GM15510 (cell line): Measurements from ENCODE around the gene DDX10.

Source experiments
- POLR2A ChIP-seq: IDR thresholded peaks from 3 replicates; pipeline ENCODE4 v1.6.1; 2011; ENCODE audit warnings: borderline replicate concordance; ENCODE audit not compliant: insufficient read length; ENCODE audit errors: extremely low read depth

The DDX10 gene

DNA sequence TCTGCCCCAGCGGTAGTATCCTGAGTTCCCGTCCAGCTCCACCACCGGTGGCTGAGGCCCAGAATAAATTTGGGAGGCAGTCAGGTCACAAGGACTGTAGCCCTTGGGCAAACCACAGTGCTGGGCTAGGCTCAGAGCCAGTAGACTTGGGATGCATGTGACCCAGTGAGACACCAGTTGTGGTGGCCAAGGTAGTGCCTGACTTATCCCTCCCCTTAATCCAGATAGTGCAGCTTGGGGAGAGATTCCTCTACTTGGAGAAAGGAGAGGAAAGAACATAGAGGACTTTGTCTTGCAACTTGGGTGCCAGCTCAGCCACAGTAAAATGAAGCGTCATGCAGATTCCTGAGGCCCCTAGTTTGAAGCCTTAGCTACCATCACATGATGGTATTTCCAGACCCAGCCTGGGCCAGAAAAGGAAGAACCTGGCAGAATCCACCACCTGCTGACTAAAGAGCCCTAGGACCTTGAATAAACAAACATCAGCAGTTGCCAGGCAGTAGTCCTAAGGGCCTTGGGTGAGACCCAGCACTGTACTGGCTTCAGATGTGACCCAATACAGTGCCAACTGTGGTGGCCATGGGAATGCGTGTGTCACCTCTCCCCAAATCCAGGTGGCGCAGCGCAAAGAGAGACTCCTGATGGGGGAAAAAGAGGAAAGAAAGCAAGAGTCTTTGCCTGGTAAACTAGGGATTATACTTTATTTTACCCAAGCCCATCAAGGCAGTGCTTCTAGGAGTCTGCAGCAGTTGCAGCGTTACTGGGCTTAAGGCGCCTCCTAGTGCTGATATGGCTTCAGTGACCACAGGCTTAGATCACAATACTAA lies 17.0 kb upstream of the DDX10 start:
- TF ChIP-seq POLR2A = no peak

DNA sequence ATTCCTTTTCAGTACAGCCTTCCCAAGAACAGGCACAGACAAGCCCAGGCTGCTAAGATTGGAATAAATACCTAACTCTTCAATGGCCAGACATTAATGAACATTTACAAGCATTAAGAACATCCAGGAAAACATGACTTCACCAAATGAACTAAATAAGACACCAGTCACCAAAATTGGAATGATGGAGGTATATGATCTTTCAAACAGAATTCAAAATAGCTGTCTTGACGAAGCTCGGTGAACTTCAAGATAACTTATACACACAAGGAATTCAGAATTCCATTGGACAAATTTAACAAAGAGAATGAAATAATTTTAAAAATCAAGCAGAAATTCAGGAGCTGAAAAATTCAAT lies 16.4 kb upstream of the DDX10 start:
- TF ChIP-seq POLR2A = no peak

DNA sequence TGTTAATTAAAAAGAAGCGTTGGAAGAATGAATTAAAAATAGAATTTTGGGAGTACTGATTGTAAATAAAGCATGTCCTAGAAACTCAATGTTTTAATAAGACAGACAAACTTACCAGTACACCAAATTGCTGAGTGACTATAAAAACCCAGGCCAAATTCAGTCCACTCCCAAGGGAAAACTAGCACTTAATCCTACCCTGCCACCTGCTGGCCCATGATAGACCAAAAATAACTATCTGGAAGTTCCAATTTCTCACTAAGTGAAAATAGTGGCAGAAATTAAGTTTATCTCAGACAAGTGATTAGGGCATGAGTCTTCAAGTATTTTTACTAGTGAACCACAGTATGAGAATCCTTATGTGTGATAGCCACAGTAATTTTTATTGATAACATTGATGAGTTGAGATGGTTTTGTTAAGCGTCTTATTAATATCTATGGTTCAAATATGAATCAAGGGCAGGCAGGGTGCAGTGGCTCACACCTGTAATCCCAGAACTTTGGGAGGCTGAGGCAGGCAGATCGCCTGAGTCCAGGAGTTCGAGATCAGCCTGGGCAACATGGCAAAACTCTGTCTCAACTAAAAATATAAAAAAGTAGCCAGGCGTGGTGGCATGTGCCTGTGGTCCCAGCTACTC lies 9.8 kb upstream of the DDX10 start:
- no peak for TF ChIP-seq POLR2A

- no peak for TF ChIP-seq POLR2A
Observed at GRCh38 chr11:108662700-108663099, 2.2 kb upstream of the DDX10 start.

DNA sequence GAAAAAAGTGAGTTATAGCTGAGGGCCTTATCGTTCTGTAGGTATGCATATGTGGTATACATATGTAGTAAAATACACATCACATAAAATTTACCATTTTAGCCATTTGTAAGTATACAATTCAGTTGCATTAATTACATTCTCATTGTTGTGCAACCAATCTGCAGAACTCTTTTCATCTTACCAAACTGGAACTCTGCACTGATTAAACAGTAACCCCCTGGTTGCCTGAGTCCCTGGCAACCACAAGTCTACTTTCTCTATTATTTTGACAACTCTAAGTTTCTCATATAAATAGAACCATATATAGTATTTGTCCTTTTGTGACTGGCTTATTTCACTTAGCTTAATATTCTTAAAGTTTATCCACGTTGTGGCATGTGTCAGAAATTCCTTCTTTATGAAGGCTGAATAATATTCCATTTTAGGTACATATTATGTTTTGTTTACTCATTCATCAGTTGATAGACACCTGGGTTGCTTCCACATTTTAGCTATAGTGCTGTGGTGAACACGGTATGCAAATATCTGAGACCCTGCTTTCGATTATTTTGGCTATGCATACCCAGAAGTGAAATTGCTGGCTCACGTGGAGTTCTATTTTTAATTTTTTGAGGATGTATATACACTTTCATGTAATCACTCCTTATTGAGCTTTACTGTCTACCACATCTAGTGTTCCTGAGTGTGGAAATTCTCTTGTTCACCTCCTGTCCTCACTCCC lies 1.6 kb upstream of the DDX10 start:
- no peak for TF ChIP-seq POLR2A

DNA sequence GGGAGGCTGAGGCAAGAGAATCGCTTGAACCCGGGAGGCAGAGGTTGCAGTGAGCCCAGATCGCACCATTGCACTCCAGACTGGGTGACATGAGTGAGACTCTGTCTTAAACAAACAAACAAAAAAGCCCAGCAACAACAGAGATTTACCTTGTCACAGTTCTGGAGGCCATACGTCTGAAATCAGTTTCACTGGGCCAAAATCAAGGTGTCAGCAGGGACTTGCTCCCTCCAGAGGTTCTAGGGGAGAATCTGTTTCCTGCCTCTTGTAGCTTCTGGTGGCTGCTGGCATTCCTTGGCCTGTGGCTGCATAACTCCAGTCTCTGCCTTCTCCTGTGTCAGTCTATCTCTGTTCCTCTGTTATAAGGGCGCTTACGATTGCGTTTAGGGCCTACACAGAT lies 1.5 kb downstream of the DDX10 start:
- TF ChIP-seq POLR2A = no peak

DNA sequence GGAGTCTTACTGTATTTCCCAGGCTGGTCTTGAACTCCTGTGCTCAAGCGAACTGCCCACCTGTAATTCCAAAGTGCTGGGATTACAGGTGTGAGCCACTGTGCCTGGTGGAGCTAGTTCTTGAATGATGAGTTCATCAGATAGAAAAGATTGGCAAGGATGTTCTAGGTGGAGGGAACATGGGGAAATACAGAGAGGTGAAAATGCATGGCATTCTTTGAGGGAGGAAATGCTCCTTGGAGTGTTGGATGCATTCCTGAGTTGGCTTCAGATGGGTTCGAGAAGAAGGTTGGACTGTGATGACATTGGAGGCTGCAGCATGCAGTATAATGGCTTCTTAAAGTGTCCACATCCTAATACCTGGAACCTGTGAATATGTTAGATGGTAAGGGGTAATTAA lies 4.4 kb downstream of the DDX10 start:
- TF ChIP-seq POLR2A = no peak

DNA sequence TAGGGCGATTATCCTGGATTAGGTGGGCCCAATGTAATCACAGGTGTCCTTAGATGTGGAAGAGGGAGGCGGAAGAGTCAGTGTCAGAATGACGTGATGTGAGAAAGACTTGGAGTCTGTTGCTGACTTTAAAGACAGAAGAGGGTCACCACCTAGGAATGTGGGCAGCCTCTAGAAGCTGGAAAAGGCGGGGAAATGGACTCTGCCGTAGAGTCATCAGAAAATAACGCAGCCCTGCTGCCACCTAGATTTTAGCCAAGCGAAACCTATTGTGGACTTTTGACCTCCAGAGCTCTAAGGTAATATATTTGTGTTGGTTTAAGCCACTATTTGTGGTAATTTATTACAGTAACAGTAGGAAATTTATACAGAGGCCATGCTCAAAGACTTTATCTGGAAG lies 4.8 kb downstream of the DDX10 start:
- no peak for TF ChIP-seq POLR2A

GRCh38 chr11:108670451-108670850 lies 5.6 kb downstream of the DDX10 start:
- TF ChIP-seq POLR2A = no peak

DNA sequence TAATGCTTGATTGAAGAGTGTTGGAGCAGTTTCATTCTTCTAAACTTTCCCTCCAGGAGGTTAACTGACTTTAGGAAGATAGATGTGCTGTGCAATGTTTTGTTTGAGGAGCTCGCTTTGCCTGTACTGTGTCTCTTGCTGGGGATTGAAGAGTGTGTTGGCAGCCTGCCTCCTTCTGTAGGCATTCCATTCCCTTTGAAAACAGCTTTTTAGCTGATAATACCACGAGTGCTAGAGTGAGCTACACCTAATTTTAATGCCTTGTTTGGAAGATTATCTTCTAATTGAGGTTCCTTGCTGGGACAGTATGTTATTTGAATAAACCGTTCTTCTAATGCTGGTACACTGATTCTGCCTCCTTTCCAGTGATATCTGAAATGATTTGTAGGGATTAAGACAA lies 7.2 kb downstream of the DDX10 start:
- TF ChIP-seq POLR2A = no peak

DNA sequence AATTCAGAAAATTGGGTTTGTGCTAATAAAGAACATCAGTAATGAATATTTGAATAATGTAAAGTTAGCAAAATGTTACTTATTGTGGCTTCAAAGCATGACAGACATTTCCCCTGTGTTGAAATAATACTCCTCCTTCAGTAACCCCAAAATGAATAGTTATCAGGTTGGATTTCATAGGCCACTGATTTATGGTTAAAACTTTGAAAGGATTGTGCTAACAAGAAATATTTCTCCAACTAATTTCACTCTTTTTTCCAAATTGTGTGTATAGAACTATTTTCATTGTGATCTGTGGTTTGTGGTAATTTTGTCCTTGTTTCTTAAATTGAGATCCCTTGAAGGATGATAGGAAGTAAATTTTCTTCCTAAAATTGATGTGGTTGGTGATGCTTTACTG lies 7.9 kb downstream of the DDX10 start:
- no peak for TF ChIP-seq POLR2A

- TF ChIP-seq POLR2A = no peak
Observed at GRCh38 chr11:108679045-108679444, 14.2 kb downstream of the DDX10 start.

- TF ChIP-seq POLR2A = no peak
Observed at GRCh38 chr11:108680271-108680670, 15.4 kb downstream of the DDX10 start.

DNA sequence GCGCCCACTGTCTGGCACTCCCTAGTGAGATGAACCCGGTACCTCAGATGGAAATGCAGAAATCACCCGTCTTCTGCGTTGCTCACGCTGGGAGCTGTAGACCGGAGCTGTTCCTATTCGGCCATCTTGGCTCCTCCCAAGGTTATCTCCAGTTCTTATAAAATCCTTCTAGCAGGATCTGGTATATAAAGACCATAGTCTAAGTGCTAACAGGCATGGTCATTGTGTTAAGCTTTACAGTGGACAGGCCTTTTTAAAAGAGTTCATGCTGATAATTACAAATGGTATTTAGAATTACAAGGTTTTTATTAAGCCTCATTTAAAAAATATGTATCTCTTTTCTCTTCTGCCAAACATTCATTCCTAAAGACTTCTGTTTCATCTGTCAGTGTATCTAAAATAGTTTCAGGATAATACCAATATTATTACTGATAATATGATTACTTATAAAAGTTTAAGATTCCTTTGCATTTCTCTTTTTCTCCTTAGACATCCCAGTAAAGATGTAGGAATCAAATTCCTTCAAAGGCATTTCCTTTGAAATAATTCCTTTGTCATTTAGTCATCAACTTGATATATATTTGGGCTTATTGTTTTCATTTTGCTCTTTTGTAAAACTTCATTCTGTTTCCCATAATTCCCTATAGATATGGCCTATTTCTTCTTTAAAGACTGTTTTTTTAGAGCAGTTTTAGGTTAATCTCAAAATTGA lies 20.7 kb downstream of the DDX10 start:
- no peak for TF ChIP-seq POLR2A

- TF ChIP-seq POLR2A = no peak
Observed at GRCh38 chr11:108693852-108694251, 29.0 kb downstream of the DDX10 start.
